Rectal smooth muscle tissue (tissue), 1 donor: ENCODE results near the gene OR4E2.
"Not testable (repeated sequence)": the region's sequence is repeated elsewhere in the genome, so short reads cannot be mapped to it uniquely, and the experiment has no call there.

Source experiments
- H3K27ac ChIP-seq: one replicate; pipeline ENCODE4 v1.7.0; 2013; ENCODE audit warnings: low read depth, low read length, inconsistent platforms
- H3K27me3 ChIP-seq: one replicate; pipeline ENCODE4 v1.7.0; 2013; ENCODE audit warnings: low read length; ENCODE audit not compliant: control insufficient read depth, insufficient read depth
- H3K36me3 ChIP-seq: one replicate; pipeline ENCODE4 v1.7.0; 2013; ENCODE audit warnings: low read length; ENCODE audit not compliant: control insufficient read depth, insufficient read depth
- H3K4me1 ChIP-seq: one replicate; pipeline ENCODE4 v1.7.0; 2013; ENCODE audit warnings: low read length; ENCODE audit not compliant: control insufficient read depth, insufficient read depth
- H3K4me3 ChIP-seq: one replicate; pipeline ENCODE4 v1.7.0; 2013; ENCODE audit warnings: low read length
- H3K9ac ChIP-seq: one replicate; pipeline ENCODE4 v1.7.0; 2013; ENCODE audit warnings: low read length

The OR4E2 gene, protein sequence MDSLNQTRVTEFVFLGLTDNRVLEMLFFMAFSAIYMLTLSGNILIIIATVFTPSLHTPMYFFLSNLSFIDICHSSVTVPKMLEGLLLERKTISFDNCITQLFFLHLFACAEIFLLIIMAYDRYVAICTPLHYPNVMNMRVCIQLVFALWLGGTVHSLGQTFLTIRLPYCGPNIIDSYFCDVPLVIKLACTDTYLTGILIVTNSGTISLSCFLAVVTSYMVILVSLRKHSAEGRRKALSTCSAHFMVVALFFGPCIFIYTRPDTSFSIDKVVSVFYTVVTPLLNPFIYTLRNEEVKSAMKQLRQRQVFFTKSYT

DNA sequence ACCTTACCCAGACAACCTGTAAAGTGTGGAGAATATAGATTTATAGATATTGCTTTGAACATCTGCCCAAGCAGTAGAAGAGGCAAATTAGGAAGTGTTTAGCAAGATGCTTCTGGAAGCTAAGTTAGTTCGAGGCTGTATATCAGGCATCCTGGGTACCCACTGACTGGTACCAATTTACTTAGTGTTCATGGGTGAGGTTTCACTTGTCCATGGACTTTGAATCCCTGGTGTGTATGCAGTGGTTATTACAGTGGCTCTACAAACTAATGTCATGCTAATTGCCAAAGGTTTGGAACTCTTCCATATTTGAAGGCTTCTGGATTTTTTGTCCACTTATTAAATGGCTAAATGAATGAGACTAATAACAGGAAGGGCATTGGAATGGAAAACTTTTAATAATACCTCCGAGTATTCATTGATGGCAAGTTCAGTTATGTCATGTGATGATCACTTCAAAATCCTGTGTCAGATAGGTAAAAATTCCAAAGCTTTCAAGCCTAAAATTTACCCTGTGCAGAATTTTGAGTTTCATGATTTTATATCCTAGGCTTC is at the start of gene OR4E2:
Gene OR4E2 (plus strand): TSS at position 505 of the 555 bp plus-strand sequence. CDS start 11,248 bp downstream, outside the sequence.
- Histone ChIP-seq H3K27me3 (no peaks in the 10 kb centered on the region), H3K36me3 (no peaks in the 10 kb centered on the region), H3K4me1 (no peaks in the 10 kb centered on the region), H3K4me3 (no peak within 1 kb of the TSS), H3K27ac (no peak within 1 kb of the TSS), H3K9ac (no peak within 1 kb of the TSS)

DNA sequence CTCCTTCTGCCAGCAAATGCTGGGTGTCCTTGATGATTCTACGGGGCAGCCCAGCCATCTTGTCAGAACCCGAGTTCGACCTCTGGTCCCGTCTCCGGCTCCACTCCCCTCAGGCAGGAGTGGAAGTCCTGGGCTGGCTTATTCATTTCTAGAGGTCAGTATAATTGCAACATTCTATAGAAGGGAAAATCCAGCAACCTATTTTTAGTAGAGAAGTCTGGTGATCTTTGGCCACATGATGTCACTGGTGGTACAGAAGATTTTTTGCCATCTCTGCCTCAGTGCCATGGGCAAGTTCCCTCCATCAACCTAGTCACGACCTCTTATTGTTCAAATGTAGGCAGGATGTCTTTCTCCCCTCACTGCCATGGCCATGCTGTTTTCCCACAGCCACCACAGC is 41.3 kb upstream of the OR4E2 start:
- Histone ChIP-seq H3K4me1 (no peaks in the 10 kb centered on the region), H3K4me3 (no peak overlapping the region), H3K27ac (no peak overlapping the region), H3K9ac (no peak overlapping the region), H3K36me3 (no peaks in the 10 kb centered on the region), H3K27me3 (no peaks in the 10 kb centered on the region)

DNA sequence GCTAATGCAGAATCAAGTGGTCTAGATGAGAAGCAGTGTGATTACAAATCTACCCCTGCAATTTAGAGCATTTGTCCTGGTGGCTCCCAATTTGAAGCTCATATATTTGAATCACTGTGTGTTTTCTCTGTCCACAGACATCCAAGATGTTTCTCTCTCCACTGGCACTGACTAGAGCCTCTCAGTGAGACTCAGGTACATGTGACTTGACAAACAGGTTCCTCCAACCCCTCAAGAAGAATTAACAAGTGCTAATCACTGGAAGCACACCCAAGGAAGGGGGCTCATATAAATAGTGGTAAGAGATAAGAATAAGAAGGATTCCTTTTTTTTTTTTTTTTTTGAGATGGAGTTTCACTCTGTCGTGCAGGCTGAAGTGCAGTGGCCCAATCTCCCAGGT is 39.4 kb upstream of the OR4E2 start:
- Histone ChIP-seq H3K27me3 (no peaks in the 10 kb centered on the region), H3K4me3 (no peak overlapping the region), H3K9ac (no peak overlapping the region), H3K4me1 (no peaks in the 10 kb centered on the region), H3K27ac (no peak overlapping the region), H3K36me3 (no peaks in the 10 kb centered on the region)

DNA sequence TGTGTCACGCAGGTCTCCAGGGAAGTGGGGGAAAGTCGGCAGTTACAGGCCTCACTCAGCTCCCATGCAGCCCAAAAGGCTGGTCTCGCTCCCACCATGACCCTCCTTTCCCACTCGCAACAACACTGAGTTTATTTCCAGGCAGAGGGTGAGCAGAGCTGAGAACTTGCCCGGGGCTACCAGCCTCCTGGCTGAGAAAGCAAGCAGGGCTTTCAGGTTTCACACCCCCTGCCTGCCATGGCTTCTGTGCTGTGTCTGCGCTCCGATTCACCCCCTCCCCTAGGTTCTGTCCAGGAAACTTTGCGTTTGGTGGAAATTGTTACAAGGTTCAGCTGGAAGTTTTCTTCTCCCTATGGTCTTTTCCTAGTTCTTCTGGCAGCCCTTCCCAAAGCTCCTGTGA is 36.0 kb upstream of the OR4E2 start:
- Histone ChIP-seq H3K27me3 (no peaks in the 10 kb centered on the region), H3K36me3 (no peaks in the 10 kb centered on the region), H3K4me3 (no peak overlapping the region), H3K4me1 (no peaks in the 10 kb centered on the region), H3K9ac (no peak overlapping the region), H3K27ac (no peak overlapping the region)

DNA sequence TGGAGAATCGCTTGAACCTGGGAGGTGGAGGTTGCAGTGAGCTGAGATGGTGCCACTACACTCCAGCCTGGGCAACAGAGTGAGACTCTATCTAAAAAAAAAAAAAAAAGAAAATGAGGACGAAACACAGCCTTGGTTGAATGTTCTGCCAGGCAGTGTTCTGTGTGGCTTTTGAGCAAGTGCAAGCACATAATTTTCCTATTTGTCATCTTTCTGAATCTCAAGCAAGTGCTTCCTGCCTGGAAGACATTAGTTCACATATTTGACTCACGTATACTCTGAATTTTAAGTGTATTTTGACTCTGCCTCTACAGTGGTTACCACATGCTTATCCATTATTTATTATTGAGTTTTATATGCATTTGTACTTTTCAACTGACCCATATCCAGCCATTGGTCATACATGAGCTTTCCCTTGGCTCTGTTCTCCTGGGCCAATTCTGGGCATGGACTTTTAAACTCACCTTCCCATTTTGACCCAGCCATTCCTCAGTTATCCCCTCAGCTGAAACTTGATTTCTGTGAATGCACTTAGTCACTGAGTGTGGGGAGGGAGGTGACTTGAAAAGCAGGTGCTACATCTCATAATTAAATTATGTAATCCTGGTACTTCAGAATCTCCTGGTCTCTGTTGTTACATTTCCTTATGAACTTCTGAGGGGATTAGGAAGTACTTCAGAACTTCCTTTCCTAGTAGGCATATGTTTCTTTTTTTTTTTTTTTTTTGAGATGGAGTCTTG is 27.0 kb upstream of the OR4E2 start:
- Histone ChIP-seq H3K4me3 (no peak overlapping the region), H3K27me3 (no peaks in the 10 kb centered on the region), H3K4me1 (no peaks in the 10 kb centered on the region), H3K9ac (no peak overlapping the region), H3K36me3 (no peaks in the 10 kb centered on the region), H3K27ac (no peak overlapping the region)

DNA sequence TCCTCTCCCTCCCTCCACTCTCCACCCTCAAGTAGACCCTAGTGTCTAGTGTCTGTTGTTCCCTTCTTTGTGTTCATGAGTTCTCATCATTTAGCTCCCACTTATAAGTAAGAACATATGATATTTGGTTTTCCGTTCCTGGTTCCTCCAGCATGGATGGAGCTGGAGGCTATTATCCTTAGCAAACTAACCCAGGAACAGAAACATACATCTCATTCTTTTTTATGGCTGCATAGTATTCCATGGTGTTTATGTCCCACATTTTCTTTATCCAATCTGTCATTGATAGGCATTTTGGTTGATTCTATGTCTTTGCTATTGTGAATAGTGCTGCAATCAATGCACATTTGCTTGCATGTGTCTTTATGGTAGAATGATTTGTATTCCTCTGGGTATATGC is 23.1 kb upstream of the OR4E2 start:
- not testable (repeated sequence) for H3K27ac ChIP-seq, H3K4me3 ChIP-seq, H3K4me1 ChIP-seq, H3K36me3 ChIP-seq, H3K9ac ChIP-seq, H3K27me3 ChIP-seq

DNA sequence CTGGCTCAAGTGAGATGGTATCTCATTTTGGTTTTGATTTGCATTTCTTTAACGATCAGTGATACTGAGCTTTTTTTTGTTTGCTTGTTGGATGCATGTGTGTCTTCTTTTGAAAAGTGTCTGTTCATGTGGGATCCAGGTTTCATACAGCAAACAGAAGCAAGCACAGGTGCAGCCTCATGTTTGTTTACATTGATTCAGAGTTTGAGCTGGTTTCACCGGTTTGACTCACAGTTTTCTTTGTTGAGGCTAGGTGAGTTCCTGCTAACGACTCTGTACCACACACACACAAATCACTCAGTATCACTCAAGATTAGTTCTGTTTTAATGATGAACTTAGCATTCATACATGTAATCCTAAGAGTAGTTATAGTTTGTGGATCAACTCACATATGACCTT is 22.6 kb upstream of the OR4E2 start:
- Histone ChIP-seq H3K27ac (no peak overlapping the region), H3K36me3 (no peaks in the 10 kb centered on the region), H3K4me1 (no peaks in the 10 kb centered on the region), H3K9ac (no peak overlapping the region), H3K4me3 (no peak overlapping the region), H3K27me3 (no peaks in the 10 kb centered on the region)

DNA sequence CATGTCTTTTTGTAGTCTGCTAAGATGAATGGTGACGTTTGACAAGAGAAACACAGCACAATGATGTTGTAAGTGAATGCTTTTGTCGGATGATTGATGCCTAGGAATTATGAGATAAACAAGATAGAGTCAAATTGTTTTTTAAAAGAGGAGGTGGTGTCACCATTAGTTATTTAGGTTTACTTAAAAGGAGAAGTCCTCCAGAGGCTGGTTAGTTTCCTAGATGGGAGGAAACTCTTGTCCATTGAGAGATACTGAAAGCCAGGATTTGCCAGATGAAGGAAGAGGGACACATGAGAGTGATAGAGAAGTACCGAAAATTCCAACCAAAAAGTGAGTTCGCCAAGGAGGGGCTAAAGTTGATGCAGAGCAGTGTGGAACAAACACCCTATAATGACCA is 18.8 kb upstream of the OR4E2 start, which contains the start of gene OR10G2:
Gene OR10G2 (minus strand): TSS at position 101 of the 400 bp plus-strand sequence. CDS start 98 bp downstream, at position 3.
- Histone ChIP-seq H3K27me3 (no peaks in the 10 kb centered on the region), H3K27ac (no peak within 1 kb of the TSS), H3K4me1 (no peaks in the 10 kb centered on the region), H3K9ac (no peak within 1 kb of the TSS), H3K4me3 (no peak within 1 kb of the TSS), H3K36me3 (no peaks in the 10 kb centered on the region)

DNA sequence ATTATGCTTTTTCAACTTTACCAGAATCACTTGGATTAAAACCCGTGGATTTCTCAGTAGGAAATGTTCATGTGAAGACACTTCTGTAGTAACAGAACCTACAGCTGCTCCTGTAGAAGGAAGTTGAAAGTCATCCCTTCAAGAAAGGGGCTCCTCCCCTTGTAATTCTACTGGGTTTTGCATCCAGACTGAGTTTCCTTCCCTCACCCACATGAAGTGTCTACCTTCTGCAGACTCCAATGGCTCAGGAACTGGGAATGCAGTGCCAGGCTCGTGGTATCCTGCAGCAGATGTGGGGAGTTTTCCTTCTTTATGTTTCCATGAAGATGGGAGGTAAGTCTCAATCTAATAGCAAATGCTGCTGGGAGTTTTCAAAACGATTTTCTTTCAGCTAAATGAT is 11.0 kb upstream of the OR4E2 start:
- no peaks in the 10 kb centered on the region for H3K36me3 ChIP-seq
- no peak overlapping the region for H3K27ac ChIP-seq
- H3K4me1 ChIP-seq: no peaks in the 10 kb centered on the region
- no peak overlapping the region for H3K4me3 ChIP-seq
- H3K27me3 ChIP-seq: no peaks in the 10 kb centered on the region
- H3K9ac ChIP-seq: no peak overlapping the region

DNA sequence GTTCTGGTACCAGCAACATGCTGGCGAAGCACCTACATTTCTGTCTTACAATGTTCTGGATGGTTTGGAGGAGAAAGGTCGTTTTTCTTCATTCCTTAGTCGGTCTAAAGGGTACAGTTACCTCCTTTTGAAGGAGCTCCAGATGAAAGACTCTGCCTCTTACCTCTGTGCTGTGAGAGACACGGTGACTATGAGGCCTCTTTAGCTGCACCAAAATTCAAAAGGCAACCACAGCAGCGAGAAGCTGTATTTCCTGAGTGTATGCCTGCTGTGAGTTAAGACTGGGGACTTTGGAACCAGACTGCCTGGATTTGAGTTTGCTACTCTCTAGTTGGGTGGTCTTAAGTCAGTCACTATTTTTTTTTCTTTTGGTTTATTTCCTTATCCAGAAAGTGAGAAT is 10.2 kb upstream of the OR4E2 start:
- no peaks in the 10 kb centered on the region for H3K36me3 ChIP-seq
- no peak overlapping the region for H3K4me3 ChIP-seq
- H3K9ac ChIP-seq: no peak overlapping the region
- no peak overlapping the region for H3K27ac ChIP-seq
- H3K4me1 ChIP-seq: no peaks in the 10 kb centered on the region
- H3K27me3 ChIP-seq: no peaks in the 10 kb centered on the region

DNA sequence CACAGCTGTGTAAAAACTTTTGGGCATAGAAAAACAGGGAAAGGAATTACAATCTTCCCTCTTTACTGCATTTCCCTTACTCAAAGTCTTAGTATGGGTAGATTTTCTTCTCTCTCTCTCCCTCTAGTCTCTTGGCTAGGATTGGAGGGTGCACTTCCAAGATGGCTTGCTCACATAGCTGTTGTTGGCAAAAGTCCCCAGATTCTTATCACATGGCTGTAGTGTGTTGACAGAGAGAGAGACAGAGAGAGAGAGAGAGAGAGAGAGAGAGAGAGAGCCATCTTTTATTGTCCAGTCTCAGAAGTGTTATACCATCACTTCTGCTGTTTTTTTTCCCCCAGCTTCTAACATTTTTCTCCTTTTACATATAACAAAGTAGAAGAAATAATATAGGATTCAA is 6.3 kb upstream of the OR4E2 start:
- Histone ChIP-seq H3K4me1 (no peaks in the 10 kb centered on the region), H3K36me3 (no peaks in the 10 kb centered on the region), H3K4me3 (no peak overlapping the region), H3K27ac (no peak overlapping the region), H3K9ac (no peak overlapping the region), H3K27me3 (no peaks in the 10 kb centered on the region)

DNA sequence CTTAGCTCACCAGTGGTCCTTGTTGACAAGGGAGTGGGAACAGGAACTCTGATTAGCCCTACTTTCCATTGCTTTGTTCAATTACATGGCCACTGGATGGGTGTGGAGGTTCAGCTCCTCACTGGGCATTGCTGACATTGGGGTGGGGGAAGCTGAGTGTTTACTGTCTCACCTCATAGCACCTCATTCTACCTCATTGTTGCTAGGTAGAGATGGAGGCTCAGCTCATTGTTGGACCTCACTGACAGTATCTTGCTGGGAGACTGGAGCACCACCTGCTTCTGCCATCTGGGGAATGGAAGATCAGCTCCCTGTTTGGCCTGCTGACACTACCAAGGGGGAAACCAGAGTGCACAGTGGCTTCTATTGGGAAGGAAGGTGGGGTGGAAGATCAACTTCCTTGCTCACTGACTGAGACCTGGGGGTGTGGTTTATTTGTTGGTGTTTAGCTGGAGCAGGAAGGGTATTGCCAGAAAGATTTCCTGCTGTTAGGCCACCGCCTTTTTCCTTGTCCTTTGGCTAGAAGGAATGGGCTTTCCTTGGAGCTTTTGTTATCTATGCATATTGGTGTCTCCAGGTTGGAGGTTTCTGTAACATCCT is 1.3 kb upstream of the OR4E2 start:
- Histone ChIP-seq H3K4me1 (no peaks in the 10 kb centered on the region), H3K27ac (no peak overlapping the region), H3K4me3 (no peak overlapping the region), H3K36me3 (no peaks in the 10 kb centered on the region), H3K9ac (no peak overlapping the region), H3K27me3 (no peaks in the 10 kb centered on the region)
